HG03442 (cell line): ENCODE results near the gene RNASE12.
A peak's percentile ranks its signal among the peaks of the same experiment; 100 is the strongest.
"Not testable (repeated sequence)": the region's sequence is repeated elsewhere in the genome, so short reads cannot be mapped to it uniquely, and the experiment has no call there.

Source experiments
- ATAC-seq: cut with Tn5 transposase; IDR thresholded peaks from one replicate; pipeline ENCODE4 v1.9.1; 2021; ENCODE audit warnings: mild to moderate bottlenecking, moderate library complexity; ENCODE audit not compliant: unreplicated experiment

Gene RNASE12, protein sequence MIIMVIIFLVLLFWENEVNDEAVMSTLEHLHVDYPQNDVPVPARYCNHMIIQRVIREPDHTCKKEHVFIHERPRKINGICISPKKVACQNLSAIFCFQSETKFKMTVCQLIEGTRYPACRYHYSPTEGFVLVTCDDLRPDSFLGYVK

DNA sequence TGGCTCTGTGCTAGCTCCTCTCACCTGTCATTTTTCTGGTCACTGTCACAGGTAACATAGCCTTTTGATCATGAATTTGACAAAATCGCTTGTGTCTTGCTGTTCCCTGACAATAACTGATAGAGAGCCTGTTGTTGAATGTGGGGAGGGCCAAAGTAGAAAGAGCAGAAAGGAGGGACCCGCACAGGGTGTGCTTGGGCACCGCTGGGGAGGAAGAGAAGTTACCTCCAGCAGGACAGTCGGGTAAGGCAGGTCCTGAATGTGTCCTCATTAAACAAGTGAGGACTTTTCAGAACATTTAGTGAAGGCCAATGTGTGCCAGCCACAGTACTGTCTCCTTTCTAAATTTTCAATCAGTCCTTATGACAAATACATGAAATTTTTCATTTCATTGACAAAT is at the start of gene RNASE12:
TSS of gene RNASE12 (minus strand) at position 142 of the 400 bp plus-strand sequence. CDS start 653 bp downstream, outside the sequence.
- ATAC-seq, result no peak

DNA sequence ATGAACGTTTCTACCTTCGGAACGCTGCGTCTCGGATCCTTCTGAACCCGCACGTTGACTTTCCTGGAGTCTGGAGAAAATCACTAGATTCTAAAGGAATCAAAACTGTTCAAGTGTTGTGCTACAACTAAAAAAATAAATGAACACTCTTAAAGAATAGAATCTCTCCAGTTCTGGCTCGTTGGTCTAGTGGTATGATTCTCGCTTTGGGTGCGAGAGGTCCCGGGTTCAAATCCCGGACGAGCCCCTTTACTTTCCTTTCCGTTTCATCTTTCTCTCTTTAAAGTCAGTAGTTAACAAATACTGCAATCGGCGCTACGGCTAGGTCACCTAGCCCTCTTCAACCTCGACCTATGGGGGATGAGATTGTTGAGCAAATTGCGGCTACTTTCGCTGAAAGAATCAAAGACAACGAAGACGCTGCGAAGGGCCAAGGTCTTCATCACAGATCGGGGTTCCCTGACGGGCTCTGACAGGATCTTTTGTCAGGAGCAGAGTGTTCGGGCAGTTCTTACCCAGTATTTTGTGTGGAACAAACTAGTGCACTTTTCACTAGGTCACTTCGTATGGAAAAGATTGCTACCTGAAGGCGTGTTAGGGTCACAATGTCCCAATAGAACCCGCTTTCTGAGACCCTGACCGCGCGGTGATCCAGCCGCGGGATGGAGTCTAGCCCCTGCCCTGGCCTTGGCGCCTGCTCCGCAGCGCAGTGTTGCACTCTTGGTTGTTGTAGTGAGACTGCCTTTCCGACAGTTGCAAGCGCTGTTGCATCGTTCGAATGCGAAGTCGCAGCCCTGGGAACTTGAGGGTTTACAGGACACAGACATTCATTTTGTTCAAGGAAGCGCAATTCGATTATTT is 41.9 kb upstream of the RNASE12 start:
- peak; percentile 51 for ATAC-seq

DNA sequence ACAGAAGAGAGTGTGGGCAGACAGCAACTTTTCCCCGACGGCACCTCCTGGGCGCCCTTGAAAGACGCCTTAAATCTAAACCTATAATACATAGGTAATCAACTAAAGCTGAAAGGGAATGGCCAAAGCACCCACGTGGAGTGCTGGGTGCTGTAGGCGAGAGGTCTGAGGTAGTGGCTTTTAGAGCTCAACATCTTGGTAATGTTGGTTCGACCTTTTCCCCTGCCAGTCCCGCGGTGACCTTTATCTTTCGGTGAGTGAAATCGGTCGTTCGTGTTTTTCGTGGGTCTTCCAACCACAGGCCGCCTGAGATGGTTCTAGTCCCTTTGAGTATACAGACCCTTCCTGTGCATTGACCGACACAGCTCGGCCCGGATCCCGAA is 41.3 kb upstream of the RNASE12 start:
- ATAC-seq, result peak; percentile 5

DNA sequence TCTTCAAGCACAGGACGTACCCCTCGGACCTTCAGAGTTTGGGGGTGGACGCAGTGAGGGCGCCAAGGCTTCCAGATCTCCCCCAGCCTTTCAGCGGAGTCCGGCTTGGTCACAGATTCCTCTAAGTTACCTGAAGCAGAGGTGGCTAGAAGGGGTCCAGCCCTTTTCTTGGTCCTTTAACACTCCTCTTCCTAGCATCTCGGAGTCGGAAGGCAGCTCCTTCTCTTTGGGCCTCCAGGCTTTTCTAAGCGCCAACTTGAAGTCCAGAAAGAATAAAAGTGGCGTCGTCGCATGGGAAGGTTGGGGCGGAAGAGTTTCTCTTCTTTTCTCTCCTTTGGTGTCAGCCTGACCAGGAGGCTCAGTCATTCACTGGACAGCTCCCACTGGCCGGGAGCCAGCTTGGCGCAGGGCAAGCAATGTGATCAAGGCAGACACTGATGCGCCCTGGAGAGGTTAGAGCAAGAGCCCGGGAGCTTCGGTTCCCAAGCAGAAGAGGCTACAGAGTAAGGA is 40.8 kb upstream of the RNASE12 start:
- no peak for ATAC-seq

DNA sequence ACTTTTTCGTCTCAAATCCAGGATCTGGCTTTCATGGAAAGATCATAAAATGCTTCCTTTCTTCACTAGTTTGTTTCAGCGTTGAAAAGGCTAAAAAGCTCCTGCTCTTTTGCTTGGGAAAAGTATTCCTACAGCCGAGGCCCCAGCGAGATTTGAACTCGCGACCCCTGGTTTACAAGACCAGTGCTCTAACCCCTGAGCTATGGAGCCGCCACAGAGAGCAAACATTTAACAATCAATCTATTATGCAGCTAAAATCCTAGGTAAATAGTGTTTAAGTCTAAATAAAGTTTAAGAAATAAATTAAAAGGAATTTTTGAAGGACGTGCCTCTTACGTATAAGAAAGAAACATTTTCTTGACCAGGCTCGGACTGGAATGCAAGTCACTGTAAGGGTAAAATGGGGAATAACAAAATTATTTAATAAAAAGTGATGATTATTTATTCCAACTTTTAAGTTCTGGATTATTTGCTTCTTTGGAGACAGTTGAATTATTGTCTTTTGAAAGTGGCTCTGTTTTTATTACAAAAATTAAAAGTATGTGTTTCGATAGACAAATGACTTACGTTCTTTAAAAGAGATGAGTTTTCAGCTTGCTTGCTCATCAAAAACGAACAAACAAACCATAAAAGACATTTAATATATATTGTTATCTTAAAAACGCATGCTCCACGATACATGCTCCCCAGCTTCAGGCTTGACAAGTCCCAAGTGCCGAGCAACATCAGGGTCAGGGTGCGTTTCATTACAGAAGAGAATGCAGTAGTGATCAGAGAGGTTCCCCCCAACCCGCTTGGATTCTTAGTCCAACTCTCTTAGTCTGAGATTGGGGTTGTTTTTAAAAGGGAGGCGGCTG is 40.1 kb upstream of the RNASE12 start:
- ATAC-seq, result no peak

DNA sequence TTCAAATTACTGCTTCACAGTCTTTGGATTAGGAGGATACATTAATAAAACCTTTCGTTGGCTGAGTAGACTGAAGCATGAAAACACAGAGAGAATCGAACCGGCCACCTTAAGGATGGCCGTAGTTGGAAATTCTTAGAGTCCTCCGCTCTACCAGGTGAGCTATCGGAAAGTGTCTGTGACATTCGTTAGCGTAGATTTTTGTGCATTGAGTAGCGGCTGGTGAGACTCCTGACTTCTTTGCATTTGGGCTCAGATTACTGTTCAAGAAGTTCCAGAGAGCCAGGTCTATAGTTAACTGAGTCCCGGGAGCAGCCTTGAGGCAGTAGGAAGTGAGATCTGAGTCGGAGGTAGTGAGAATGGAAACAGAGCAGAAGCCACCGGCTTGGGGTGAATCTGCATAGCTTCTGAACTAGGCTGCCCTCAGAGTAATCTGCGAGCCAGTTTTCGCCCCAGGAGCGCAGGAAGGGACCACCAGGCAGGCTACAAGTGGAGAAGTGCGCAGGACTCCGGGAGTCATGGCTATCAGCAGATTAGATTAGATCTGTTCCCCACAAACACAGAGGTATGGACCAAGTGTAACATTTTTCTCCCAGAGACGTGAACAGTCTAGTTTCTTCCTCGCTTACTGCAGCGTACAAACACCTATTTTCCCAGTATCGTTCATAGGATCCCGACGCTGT is 39.3 kb upstream of the RNASE12 start:
- ATAC-seq, result no peak

DNA sequence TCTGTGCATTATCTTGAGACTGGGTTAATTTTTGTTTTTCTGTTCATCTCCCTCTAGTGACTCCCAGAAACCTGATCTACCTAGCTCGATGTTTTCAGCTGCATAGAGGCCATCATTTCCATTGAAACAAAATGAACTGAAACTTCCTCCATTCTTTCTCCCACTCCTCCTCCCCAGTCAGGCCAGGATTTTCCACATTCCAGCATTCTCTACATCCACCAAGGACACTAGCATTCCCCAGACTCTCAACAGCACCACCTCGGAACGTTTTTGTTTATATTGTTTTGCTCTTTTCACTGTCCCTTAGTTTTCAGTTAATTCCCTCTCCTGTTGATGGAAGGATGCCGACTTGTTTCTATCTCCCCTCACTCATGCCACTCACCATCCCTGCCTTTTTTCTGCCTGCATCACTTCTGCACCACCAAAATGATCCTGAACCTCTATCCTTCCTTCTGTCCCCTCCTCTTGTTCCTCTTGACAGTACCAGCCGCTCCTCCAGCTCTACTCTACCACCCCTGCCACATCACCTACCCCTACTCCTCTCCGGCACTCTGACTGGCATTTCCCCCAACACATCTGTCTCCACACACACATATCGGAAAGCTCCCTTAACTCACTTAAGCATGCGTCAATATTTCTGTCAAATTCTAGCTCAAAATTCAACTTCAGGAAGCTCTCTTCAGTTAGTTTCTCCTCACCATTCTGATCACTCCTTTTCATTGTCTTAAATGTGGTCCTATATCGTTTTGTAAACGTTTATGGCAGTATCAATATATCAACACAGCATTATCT is 37.1 kb upstream of the RNASE12 start:
- ATAC-seq, result no peak

DNA sequence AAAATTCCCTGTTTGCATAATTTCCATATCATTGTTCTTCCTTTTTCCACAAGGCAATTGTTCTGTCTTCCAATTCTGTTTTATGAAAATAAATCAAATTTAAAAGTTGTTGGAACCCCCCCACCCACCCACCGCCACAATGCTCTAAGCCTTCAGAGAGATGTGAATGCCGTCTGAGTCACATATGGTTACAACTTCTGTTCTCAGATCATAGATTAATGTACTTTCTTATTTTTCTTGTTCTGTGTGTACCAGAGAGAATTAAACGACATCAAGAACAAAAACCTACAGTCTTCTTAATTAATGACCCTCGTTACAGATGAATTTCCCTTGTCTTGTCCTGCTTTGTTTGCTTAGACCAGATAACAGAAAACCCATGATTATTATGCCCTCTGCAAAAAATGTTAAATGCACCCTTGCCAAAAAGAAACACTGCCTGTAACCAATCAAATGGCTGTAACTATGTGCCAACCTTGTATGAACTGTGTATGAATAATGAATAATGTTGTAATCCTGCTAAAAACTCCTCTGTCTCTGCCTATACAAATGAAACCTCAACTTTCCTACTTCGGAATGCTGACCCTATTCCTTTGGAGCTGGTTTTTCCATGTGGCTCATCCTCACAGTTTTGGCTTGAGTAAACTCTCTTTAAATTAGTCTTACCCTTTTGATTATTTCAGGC is 36.3 kb upstream of the RNASE12 start:
- ATAC-seq, result no peak

DNA sequence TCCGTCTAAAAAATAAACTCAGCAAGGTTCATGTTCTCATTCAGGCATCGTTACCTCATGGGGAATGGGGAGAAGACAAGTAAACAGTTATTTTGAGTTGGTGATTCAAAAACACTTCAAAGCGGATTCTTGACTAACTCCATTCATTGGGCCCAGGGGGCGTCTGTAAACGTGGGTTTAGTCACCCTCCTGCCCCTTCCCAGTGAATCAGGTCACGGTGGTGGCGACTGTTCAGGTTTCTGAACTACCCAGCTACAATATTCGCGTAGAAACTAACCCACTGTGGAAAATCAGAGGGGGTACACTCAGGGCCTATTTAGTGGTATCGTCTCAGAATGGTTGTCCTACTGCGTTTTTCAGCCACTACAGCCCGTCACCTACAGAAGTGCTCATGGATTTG is 35.1 kb upstream of the RNASE12 start:
- no peak for ATAC-seq

DNA sequence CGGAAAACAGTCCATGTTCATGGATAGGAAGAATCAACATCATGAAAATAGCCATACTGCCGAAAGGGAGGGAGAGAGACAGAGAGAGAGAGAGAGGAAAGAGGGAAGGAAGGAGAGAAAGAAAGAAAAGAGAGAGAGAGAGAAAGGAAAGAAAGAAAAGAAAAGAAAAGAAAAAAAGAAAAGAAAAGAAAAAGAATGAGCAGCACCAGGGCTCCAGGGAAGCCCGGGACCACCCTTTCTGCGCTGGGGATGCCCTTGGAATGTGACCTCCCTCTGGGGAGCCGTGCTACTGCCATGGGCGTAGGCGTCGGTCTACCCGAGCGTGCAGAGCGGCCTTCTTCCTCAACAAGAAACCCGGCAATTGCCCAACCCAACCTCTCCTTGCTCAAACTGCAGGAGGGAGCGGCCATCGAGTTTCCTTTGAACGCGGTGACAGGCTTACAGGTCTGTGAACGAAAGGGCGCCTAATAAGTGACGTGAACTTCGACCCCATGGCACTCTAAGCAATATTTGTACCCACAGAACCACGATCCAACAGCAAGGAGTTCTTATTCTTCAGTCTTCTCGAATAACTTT is 33.4 kb upstream of the RNASE12 start:
- peak; percentile 49 for ATAC-seq

DNA sequence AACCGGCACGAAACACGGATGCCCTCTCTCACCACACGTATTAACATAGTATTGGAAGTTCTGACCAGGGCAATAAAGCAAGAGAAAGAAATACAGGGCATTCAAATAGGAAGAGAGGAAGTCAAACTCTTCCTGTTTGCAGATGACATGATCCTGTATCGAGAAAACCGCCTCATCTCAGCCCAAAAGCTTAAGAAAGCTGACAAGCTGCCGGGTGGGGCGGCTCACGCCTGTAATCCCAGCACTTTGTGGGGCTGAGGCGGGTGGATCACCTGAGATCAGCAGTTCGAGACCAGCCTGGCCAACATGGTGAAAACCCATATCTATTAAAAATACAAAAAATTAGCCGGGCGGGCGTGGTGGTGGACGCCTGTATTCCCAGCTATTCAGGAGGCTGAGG is 32.6 kb upstream of the RNASE12 start:
- no peak for ATAC-seq

DNA sequence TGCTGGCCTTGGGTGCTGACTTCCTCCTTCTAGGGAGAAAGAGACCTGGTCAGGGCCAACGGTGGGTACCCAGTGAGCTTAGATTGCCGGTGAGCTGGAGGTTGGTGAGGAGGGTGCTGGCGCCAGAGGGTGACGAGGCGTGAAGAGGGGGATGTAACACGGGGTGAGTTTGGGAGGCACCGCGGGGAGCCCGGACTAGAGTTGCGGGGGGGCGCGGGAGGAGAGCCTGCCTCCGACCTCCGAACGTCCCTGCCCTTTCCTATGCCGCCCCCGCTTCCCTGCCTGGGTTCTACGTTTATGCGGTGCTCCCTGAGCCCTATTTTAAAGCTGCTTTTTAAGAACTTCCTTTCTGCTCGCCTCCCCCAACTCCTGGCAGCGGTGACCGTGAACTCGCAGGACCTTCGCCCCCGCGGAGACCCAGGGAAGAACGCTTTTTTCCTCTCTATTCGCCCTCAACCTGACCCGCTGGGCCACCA is 31.7 kb upstream of the RNASE12 start:
- no peak for ATAC-seq

DNA sequence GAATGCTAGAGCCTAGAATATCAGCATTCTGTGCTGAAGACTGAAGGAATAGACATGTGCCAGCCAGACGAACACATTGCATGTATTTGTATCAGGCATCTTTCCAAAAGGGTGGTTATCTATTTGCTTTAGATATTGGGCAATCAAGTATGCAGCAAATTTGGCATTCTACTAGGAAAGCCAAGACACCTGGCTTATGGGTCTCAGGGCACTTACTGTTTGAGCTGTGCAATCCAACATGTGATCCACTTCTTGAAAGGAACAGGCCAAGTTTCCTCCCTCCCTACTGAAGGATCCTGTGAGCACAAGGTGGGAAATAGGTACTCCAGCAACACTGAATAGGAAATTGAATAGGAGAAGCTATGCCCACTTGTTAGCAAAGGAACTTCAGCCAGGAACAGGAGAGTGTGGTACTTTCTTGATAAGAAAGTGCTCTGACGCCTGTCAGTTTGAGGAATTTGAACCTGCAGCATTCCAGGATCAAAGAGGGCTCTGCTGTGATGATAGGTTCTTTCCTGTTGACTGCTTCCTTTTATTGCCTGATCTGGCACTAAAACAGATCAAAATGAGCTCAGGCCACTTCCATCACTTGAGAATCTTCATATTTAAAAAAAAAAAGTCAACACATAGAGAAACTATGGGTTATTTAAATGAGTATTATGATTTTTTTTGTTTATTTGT is 29.8 kb upstream of the RNASE12 start:
- ATAC-seq, result no peak

DNA sequence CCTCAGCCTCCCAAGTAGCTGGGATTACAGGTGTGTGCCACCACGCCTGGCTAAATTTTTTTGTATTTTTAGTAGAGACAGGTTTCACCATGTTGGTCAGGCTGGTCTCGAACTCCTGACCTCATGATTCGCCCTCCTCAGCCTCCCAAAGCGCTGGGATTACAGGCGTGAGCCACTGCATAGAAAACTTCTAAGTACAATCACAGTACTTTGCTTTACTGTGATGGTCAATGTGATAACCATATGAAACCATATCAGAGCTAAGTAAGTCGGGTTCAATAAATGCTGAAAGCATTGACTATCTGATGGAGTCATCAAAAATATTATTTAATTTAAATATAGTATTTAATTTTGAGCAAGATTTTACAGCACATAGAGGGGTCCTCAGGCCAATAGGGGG is 28.5 kb upstream of the RNASE12 start:
- not testable (repeated sequence) for ATAC-seq

DNA sequence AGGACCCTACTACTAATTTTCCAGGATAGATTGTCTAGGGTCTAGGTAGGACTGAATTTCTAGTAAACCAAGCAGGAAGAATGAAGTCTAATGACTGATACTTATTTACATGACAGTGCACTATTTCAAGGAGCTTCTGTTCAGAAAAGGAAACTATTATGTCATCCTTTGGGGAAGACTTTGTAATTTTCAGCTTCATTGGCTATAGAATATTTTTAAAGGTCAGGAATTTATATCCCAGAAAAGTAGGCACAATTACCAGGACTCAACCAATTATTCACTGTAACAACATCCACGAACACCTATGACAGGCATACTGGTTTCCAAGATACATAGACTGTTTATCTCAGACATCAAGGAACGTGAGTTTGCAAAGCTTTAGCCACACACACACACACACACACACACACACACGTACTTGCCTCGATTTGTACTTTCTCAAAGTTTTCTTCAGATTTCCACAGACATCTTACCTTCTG is 27.1 kb upstream of the RNASE12 start:
- ATAC-seq, result no peak

DNA sequence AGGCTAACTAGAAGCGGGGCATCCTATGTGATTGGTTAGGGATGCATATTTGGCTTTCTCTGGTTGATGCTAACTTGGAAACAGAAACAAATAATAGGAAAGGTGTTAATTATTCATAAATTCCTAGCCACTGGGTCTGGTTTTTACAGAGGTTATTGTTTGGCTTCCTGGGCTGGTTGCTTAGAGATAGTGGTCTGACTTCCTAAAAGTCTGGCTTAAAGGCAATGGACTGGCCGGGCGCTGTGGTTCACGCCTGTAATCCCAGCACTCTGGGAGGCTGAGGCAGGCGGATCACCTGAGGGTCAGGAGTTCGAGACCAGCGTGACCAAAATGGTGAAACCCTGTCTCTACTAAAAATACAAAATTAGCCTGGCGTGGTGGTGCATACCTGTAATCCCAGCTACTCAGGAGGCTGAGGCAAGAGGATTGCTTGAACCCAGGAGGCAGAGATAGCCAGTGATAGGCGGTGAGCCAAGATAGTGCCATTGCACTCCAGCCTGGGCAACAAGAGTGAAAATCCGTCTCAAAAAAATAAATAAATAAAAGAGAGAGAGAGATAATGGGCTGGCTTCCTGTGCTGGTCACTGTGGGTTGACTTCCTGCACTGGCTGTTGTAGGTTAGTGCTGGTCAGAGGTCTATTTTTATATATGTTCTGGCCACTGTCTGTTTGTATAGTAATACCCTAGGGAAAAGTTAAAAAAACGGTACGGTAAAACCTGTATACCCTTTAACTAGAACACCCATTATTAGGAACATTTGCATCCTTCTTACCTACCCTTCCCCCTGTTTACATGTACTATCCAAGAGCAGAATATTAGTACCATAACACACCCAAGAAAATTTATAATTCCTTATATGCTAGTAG is 26.2 kb upstream of the RNASE12 start:
- ATAC-seq, result peak; percentile 24

DNA sequence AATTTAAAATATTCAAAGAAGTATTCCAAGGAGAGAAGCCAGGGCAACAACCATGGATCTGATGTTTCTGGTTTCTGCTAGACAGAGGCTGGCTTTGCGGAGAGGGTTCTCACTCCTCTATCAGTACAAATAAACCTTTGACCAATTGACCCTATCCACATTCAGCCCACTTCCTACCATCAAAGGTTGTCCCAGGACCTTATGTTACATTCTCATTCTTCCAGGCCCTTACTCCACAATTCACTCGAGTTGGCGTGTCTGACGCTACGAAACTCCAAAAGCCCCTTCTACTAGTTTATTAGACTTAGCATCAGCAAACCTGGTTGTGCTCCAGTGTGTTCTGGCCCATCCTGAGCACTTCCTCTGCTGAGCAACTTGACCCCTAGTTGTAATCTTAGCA is 24.8 kb upstream of the RNASE12 start:
- no peak for ATAC-seq
